HG03575 (cell line): ENCODE results near the gene POU2F2.

Experiments used
- ATAC-seq: cut with Tn5 transposase; IDR thresholded peaks from one replicate; pipeline ENCODE4 v1.9.1; 2021; ENCODE audit not compliant: unreplicated experiment, insufficient number of reproducible peaks, low FRiP score; ENCODE audit errors: extremely low read depth

The POU2F2 gene

GRCh38 chr19:42132030-42132628 lies at the start of gene POU2F2:
Gene POU2F2 (minus strand): TSS chr19:42132446. CDS start chr19:42132411, 35 bp downstream.
- ATAC-seq: no peak

GRCh38 chr19:42178791-42179674 lies 46.8 kb upstream of the POU2F2 start:
- ATAC-seq: no peak

- no peak for ATAC-seq
Observed at GRCh38 chr19:42177686-42178019, 45.4 kb upstream of the POU2F2 start.

GRCh38 chr19:42176990-42177685 lies 44.9 kb upstream of the POU2F2 start:
- ATAC-seq: no peak

- ATAC-seq: no peak
Observed at GRCh38 chr19:42176649-42176989, 44.4 kb upstream of the POU2F2 start.

- ATAC-seq: no peak
Observed at GRCh38 chr19:42175952-42176648, 43.9 kb upstream of the POU2F2 start.

GRCh38 chr19:42174958-42175734 lies 42.9 kb upstream of the POU2F2 start:
- no peak for ATAC-seq

- no peak for ATAC-seq
Observed at GRCh38 chr19:42174188-42174587, 41.9 kb upstream of the POU2F2 start.

- no peak for ATAC-seq
Observed at GRCh38 chr19:42173695-42174094, 41.4 kb upstream of the POU2F2 start.

- no peak for ATAC-seq
Observed at GRCh38 chr19:42172261-42172660, 40.0 kb upstream of the POU2F2 start.

GRCh38 chr19:42170715-42171114 lies 38.5 kb upstream of the POU2F2 start:
- ATAC-seq: no peak

- ATAC-seq: no peak
Observed at GRCh38 chr19:42169486-42170413, 37.5 kb upstream of the POU2F2 start.

GRCh38 chr19:42168206-42168605 lies 36.0 kb upstream of the POU2F2 start:
- ATAC-seq: no peak

- ATAC-seq: no peak
Observed at GRCh38 chr19:42166316-42166715, 34.1 kb upstream of the POU2F2 start.

GRCh38 chr19:42165146-42165545 lies 32.9 kb upstream of the POU2F2 start:
- no peak for ATAC-seq

- ATAC-seq: no peak
Observed at GRCh38 chr19:42161616-42162263, 29.5 kb upstream of the POU2F2 start.

- no peak for ATAC-seq
Observed at GRCh38 chr19:42159942-42160341, 27.7 kb upstream of the POU2F2 start.
